SIG-M5 treated with dmso at 0.1 percent for 504 hours (cell line): ENCODE results near the gene SMAP1.

Experiments
- DNase-seq: peaks from one replicate; lab custom pipeline; 2025; ENCODE audit not compliant: unreplicated experiment; lab: John Stamatoyannopoulos, UW

SMAP1 gene

GRCh38 chr6:70886071-70886470 lies 218.4 kb downstream of the SMAP1 start:
- DNase-seq, result no peak

GRCh38 chr6:70886661-70887060 lies 219.0 kb downstream of the SMAP1 start:
- DNase-seq, result no peak

- no peak for DNase-seq
Observed at GRCh38 chr6:70889270-70889669, 221.6 kb downstream of the SMAP1 start.

- no peak for DNase-seq
Observed at GRCh38 chr6:70894001-70894400, 226.3 kb downstream of the SMAP1 start.

- no peak for DNase-seq
Observed at GRCh38 chr6:70900047-70900446, 232.4 kb downstream of the SMAP1 start.

GRCh38 chr6:70901324-70901723 lies 233.6 kb downstream of the SMAP1 start:
- DNase-seq, result no peak

- DNase-seq, result no peak
Observed at GRCh38 chr6:70903665-70904452, 236.2 kb downstream of the SMAP1 start.

GRCh38 chr6:70905742-70906141 lies 238.1 kb downstream of the SMAP1 start:
- no peak for DNase-seq
